HG03571 (cell line): ENCODE results near the gene PDCD1.
"Not testable (repeated sequence)": the region's sequence is repeated elsewhere in the genome, so short reads cannot be mapped to it uniquely, and the experiment has no call there.

Experiments
- ATAC-seq: cut with Tn5 transposase; IDR thresholded peaks from one replicate; pipeline ENCODE4 v1.9.1; 2021; ENCODE audit not compliant: unreplicated experiment

PDCD1 gene

DNA sequence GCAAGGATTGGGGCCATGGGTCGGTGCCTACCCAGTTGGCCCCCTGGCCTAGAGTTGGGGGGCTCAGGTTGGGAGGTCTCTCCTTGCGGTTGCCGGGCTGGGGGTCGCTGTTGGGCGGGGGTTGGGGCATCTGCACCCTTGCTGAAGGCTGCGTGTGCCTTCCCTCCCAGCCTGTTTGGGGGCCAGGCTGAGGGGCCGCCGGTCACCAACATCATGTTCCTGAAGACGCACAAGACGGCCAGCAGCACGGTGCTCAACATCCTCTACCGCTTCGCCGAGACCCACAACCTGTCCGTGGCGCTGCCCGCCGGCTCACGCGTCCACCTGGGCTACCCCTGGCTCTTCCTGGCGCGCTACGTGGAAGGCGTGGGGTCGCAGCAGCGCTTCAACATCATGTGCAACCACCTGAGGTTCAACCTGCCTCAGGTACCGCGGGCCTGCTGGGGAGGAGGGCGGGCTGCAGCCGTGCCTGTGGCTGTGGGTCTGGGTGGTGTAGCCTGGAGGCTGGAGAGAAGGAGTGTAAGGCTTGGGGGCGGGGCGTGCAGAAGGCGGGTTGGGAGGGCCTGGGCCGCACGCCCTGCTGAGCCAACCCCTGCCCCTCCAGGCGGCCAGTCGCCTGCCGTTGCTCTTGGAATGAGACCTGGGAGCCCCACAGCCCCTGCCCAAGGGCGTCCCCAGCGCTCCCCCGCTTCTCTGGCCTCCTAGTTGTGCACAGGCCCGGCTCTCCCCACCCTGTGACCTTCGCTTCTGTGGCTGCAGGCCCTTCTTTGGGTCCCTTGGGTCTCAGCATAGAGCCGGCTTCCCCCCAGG is 56.9 kb downstream of the PDCD1 start:
- ATAC-seq: no peak

DNA sequence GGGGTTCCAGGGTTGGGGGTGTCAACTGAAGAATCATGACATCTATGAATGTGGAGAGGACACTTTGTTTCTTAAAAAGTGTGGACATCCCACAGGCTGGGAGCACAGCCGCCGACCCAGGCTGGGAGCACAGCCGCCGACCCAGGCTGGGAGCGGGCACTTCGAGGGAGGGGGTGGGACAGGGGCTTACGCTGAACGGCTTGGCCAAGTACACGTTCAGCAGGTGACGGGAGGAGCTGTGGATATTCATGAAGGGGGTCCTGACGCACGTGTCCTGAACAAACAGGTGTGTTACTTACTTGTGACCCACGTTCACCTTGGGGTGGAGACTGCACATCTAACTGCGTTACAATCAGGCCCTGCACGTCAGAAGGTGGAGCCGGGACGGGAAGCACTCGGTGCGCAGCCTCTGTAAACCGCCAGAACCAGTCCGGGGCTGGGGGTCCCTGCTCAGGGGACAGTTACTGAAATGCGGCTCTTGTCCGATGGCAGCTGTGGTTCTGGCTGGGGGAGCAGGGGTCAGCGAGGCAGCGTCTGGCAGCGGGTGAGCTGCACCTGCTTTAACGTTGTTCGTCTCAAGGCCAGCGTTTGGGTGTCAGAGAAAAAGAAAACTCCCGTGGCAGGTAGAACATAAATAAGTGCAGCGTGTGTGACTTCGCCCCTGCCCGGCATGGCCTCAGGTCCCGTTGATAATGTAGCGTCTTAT is 58.3 kb downstream of the PDCD1 start:
- ATAC-seq: not testable (repeated sequence)
